Upper lobe of right lung (tissue), 1 donor: Measurements from ENCODE around the gene VAV1. TPM values are rescaled to one million over a fixed set of nuclear protein-coding genes. Genes with fewer than 3 reads are reported as not detected.

ENCODE experiments used
- ATAC-seq: fragments of 200-7000 bp; cut with Tn5 transposase; one replicate; pipeline ENCODE4 v1.9.1; 2020; ENCODE audit warnings: mild to moderate bottlenecking, moderate library complexity
- DNase-seq: peaks from one replicate; pipeline ENCODE4 v3.0.0-alpha.2; 2020
- H3K27ac ChIP-seq: fragments of 200-600 bp; one replicate; pipeline ENCODE4 v1.8.0; 2022
- H3K27me3 ChIP-seq: fragments of 200-600 bp; one replicate; pipeline ENCODE4 v1.8.0; 2022; ENCODE audit warnings: mild to moderate bottlenecking
- H3K36me3 ChIP-seq: fragments of 200-600 bp; one replicate; pipeline ENCODE4 v1.8.0; 2022
- H3K4me1 ChIP-seq: fragments of 200-600 bp; one replicate; pipeline ENCODE4 v1.8.0; 2022
- H3K4me3 ChIP-seq: fragments of 200-600 bp; one replicate; pipeline ENCODE4 v1.8.0; 2022; ENCODE audit warnings: mild to moderate bottlenecking
- H3K9me3 ChIP-seq: fragments of 200-600 bp; one replicate; pipeline ENCODE4 v1.8.0; 2022
- intact Hi-C: fragments of 100-400 bp; cut with DNase I; formaldehyde crosslinking; loops from one replicate; pipeline ENCODE4 v1.11.0; 2022
- microRNA-seq: library from miRNA; unstranded; fragments of <30 nt; microRNA quantifications from one replicate; pipeline ENCODE4 v1.2.0, GENCODE V29; 2020; ENCODE audit warnings: borderline microRNAs expressed
- total RNA-seq: library from RNA; stranded (reverse); fragmentation: NEBNext Ultra II Directional; extraction: Animal tissue kit (Norgen Biotek cat#: 25700); gene quantifications from one replicate; pipeline ENCODE4 v1.2.1, GENCODE V29; 2021
- TF ChIP-seq, protein P1 (sequence below): fragments of 200-600 bp; IDR thresholded peaks from one replicate; pipeline ENCODE4 v1.8.0; 2022; ENCODE audit warnings: antibody characterized with exemption
- donor health status: DM: no; HTN: yes; CAD: no; lungs with severe emphysema.

Gene VAV1
- total RNA-seq, 1 donor from 2014 or later: 31.6 TPM

DNA sequence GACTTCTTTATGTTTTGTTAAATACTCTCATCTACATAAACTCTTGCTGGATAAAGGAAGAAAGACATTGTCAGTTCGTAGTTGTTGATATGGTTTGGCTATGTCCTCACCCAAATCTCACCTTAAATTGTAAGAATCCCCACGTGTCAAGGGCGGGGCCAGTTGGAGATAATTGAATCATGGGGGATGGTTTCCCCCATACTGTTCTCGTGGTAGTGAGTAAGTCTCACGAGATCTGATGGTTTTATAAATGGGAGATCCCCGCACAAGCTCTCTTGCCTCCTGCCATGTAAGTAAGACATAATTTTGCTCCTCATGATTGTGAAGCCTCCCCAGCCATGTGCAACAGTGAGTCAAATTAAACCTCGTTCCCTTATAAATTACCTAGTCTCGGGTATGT is 118.4 kb downstream of the VAV1 start:
- DNase-seq: no peak
- TF ChIP-seq, protein P1, sequence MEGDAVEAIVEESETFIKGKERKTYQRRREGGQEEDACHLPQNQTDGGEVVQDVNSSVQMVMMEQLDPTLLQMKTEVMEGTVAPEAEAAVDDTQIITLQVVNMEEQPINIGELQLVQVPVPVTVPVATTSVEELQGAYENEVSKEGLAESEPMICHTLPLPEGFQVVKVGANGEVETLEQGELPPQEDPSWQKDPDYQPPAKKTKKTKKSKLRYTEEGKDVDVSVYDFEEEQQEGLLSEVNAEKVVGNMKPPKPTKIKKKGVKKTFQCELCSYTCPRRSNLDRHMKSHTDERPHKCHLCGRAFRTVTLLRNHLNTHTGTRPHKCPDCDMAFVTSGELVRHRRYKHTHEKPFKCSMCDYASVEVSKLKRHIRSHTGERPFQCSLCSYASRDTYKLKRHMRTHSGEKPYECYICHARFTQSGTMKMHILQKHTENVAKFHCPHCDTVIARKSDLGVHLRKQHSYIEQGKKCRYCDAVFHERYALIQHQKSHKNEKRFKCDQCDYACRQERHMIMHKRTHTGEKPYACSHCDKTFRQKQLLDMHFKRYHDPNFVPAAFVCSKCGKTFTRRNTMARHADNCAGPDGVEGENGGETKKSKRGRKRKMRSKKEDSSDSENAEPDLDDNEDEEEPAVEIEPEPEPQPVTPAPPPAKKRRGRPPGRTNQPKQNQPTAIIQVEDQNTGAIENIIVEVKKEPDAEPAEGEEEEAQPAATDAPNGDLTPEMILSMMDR: no peak
- intact Hi-C loops: no loop called here
- H3K9me3 ChIP-seq: no peaks in the 10 kb centered on the region
- no peak overlapping the region for H3K27ac ChIP-seq
- no peaks in the 10 kb centered on the region for H3K27me3 ChIP-seq
- H3K36me3 ChIP-seq: no peaks in the 10 kb centered on the region
- no peaks in the 10 kb centered on the region for H3K4me1 ChIP-seq
- ATAC-seq: no peak
- no peak overlapping the region for H3K4me3 ChIP-seq

DNA sequence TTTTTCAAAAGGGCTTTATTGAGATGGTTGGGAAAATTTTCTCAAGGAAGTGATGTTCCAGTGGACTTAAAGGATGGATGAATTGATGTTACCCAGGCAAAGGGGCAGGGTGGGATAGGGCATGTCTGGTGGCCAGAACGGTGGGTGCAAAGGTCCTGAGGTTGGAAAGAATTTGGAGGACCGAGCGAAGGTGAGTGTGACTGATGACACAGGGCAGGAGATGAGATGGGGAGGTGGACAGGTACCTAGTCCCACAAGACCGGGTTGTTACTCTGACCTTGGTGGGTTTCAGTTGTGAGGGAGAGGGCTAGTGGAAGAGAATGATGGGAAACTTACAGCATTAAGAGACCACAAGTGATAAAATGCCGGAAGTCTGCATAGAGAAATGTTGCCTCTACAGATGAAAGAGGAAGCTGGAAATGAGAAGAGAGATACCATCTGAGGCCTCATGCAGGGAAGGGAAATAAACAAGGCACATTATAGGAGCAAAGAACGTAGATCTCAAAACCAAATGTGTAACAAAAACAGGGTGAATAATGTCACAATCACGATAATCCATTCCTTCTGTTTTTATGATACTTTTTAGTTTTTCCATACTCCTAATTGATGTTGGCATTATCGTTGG is 119.4 kb downstream of the VAV1 start:
- intact Hi-C loops: no loop called here
- Histone ChIP-seq H3K27me3 (no peaks in the 10 kb centered on the region), H3K36me3 (no peaks in the 10 kb centered on the region), H3K9me3 (no peaks in the 10 kb centered on the region), H3K4me1 (no peaks in the 10 kb centered on the region), H3K27ac (no peak overlapping the region), H3K4me3 (no peak overlapping the region)
- ATAC-seq (peak; percentile 72), DNase-seq (no peak)
- TF ChIP-seq, protein P1: no peak

DNA sequence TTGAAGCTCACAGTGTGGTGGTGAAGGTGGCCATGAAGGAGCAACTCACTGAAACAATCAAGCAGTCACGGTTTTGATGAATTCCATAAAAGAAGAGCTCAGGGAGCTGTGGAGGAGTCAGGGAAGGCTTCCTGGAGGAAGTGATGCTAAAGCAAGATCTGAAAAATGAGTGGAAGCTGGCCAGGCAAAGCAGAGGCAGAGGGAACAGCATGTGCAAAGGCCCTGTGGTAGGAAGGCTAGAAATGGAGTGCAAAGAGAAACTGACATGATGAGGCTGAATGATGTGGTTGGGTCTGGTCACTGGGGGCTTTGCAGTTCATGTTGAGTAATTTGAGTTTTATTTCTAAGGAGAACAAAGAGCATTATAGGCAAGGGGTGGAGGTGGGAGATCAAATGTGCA is 121.8 kb downstream of the VAV1 start:
- Histone ChIP-seq H3K9me3 (no peaks in the 10 kb centered on the region), H3K27ac (no peak overlapping the region), H3K27me3 (no peaks in the 10 kb centered on the region), H3K36me3 (no peaks in the 10 kb centered on the region), H3K4me3 (no peak overlapping the region), H3K4me1 (no peaks in the 10 kb centered on the region)
- DNase-seq: no peak
- TF ChIP-seq, protein P1: no peak
- intact Hi-C loops: no loop called here
- ATAC-seq: no peak

DNA sequence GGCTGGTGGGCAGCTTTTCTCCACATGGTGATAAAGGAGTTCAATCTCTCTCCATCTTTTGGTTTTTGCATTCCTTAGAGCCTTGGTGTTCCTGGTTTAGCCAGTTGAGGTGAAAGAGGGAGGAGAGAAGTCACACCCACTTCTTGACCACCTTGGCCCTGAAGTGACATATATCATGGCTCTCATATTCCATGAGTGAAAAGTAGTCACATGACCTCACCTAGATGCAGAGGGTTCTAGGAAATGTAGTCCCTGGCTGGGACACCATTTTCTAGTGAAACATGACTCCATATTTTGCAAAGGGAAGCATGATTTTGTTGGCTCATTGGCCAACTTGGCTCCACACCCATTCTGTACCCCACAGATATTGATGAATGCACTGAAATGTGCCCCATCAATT is 130.9 kb downstream of the VAV1 start:
- Histone ChIP-seq H3K4me1 (no peaks in the 10 kb centered on the region), H3K27ac (no peak overlapping the region), H3K9me3 (peaks cover 6% of the 10 kb centered on the region)

DNA sequence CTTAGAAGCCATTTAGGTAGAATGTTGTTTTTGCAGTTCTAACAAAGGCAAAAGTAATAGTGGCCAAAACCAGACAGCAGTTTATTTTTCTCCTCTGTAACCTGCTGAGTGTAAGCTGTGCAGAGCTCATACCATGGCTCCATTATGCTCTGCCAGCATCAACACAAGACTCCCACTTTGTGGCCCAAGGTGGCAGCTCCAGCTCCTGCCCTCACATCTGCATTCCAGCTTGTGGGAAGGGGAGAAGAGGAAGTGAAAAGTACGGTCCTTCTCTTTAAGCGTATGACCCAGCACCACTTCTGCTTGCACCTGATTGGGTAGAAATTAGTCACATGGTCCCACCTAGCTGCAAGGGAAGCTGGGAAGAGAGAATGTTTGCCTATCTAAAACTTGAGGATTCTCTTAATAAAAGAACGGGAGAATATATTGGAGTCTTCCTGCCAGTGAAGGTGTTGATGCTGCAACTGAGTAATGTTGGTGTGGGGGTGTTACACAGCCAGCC is 134.1 kb downstream of the VAV1 start:
- TF ChIP-seq, protein P1: no peak
- ATAC-seq: no peak

More for the DNA sequence above, 130.9 kb downstream of the VAV1 start:
- H3K4me3 ChIP-seq: no peak overlapping the region
- ATAC-seq: no peak
- TF ChIP-seq, protein P1: no peak
- DNase-seq: no peak
- no peaks in the 10 kb centered on the region for H3K27me3 ChIP-seq
- intact Hi-C loops: no loop called here
- H3K36me3 ChIP-seq: no peaks in the 10 kb centered on the region

More for the DNA sequence above, 134.1 kb downstream of the VAV1 start:
- Histone ChIP-seq H3K4me3 (no peak overlapping the region), H3K27ac (no peak overlapping the region), H3K9me3 (peaks cover 6% of the 10 kb centered on the region), H3K27me3 (no peaks in the 10 kb centered on the region), H3K36me3 (no peaks in the 10 kb centered on the region), H3K4me1 (no peaks in the 10 kb centered on the region)
- intact Hi-C loops: no loop called here
- no peak for DNase-seq

Small RNAs within 50 kb of the gene (microRNA-seq; reads per million reads assigned to microRNA genes)
- not detected for gene MIR6791

Other genes with a start within 250 kb of the VAV1 start
- 7.4 TPM for gene TNFSF9, start 241.7 kb upstream of the VAV1 start, total RNA-seq
- 1.7 TPM for gene CD70, start 181.6 kb upstream of the VAV1 start, total RNA-seq
- 4.4 TPM for gene TNFSF14, start 102.5 kb upstream of the VAV1 start, total RNA-seq
- 1,129 TPM for gene C3, start 52.1 kb upstream of the VAV1 start, total RNA-seq
- 81.2 TPM for gene GPR108, start 35.1 kb upstream of the VAV1 start, total RNA-seq
- 88.1 TPM for gene TRIP10, start 33.0 kb upstream of the VAV1 start, total RNA-seq
- gene SH2D3A, start 5.3 kb upstream of the VAV1 start, total RNA-seq: 26.0 TPM
- gene ADGRE1, start 114.9 kb downstream of the VAV1 start, total RNA-seq: 1.8 TPM
- not detected for gene MBD3L2B, start 248.7 kb downstream of the VAV1 start, total RNA-seq